ENCODE measurements around the gene TRA2A.

DNA sequence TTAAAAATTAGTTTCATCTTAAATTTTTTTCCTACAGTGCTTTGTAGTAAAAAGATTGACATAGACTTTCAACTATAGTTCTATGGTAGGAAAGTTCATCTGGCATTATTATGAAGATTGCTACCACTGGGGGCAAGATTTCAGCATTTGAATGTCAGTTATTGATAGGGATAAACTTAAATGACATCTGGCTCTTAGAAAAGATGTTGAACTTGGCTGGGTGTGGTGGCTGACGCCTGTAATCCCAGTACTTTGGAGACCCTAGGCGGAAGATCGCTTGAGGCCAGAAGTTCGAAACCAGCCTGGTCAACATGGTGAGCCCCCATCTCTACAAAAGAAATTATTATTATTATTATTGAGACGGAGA lies 1.4 kb upstream of the TRA2A start:
- TF ChIP-seq, protein P1, sequence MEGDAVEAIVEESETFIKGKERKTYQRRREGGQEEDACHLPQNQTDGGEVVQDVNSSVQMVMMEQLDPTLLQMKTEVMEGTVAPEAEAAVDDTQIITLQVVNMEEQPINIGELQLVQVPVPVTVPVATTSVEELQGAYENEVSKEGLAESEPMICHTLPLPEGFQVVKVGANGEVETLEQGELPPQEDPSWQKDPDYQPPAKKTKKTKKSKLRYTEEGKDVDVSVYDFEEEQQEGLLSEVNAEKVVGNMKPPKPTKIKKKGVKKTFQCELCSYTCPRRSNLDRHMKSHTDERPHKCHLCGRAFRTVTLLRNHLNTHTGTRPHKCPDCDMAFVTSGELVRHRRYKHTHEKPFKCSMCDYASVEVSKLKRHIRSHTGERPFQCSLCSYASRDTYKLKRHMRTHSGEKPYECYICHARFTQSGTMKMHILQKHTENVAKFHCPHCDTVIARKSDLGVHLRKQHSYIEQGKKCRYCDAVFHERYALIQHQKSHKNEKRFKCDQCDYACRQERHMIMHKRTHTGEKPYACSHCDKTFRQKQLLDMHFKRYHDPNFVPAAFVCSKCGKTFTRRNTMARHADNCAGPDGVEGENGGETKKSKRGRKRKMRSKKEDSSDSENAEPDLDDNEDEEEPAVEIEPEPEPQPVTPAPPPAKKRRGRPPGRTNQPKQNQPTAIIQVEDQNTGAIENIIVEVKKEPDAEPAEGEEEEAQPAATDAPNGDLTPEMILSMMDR (IDR thresholded peaks at IDR 0.05; ENCODE audit: insufficient read depth, low read length, poor library complexity, severe bottlenecking), result no peak
- TF ChIP-seq EZH2phosphoT487 (conservative IDR thresholded peaks at IDR 0.05; ENCODE audit: low read length), result no peak

Data from SU-DHL-6 (cell line).